SK-N-SH (cell line): ENCODE measurements around the gene SARS2. TPM values are rescaled to one million over a fixed set of nuclear protein-coding genes. Genes with fewer than 3 reads are reported as not detected.

Experiments
- CTCF ChIA-PET: fragments of 300-600, 350-600 bp; formaldehyde crosslinking; extraction: SDS; loops from one replicate; lab custom pipeline; 2021; lab: Yijun Ruan, JAX
- POLR2A ChIA-PET: fragments of 350-600 bp; sonication (Branson Sonifier 250); formaldehyde crosslinking; extraction: SDS; loops from one replicate; lab custom pipeline; 2020; ENCODE audit warnings: antibody characterized with exemption, inconsistent platforms; lab: Yijun Ruan, JAX
- DNase-seq: peaks from one replicate; pipeline ENCODE4 v3.0.0; 2012
- H2AFZ ChIP-seq: fragments of 200-600 bp; sonication (generic); 2 replicates; pipeline ENCODE4 v1.8.1; 2016; ENCODE audit warnings: antibody characterized with exemption, mild to moderate bottlenecking, low read depth
- H3F3A ChIP-seq: fragments of 200-600 bp; sonication (generic); replicated peaks from 2 replicates; pipeline ENCODE3; 2016; ENCODE audit warnings: antibody characterized with exemption, mild to moderate bottlenecking; ENCODE audit not compliant: insufficient read depth
- H3K27ac ChIP-seq, 2 experiments: fragments of 200-500 bp in 1 of 2; fragments of 200-600 bp in 1 of 2; sonication (Bioruptor generic) in 1 of 2; sonication (generic), shearing (Covaris generic) in 1 of 2; 2 replicates each; pipeline versions ENCODE4 v1.5.1 to v1.6.1; 2014 to 2016; ENCODE audit warnings: low read depth in 2 of 2, inconsistent platforms in 1 of 2, low read length in 1 of 2, mild to moderate bottlenecking in 1 of 2, mixed read lengths in 1 of 2
- H3K27me3 ChIP-seq: fragments of 200-600 bp; sonication (generic), shearing (Covaris generic); 2 replicates; pipeline ENCODE4 v1.6.1; 2016; ENCODE audit warnings: mixed run types; ENCODE audit not compliant: insufficient read depth
- H3K36me3 ChIP-seq, 2 experiments: fragments of 200-500 bp in 1 of 2; fragments of 200-600 bp in 1 of 2; sonication (Bioruptor generic) in 1 of 2; sonication (generic) in 1 of 2; replicated peaks in 1 of 2; 2 replicates each; pipeline versions ENCODE3 to v1.5.1; 2014 to 2016; ENCODE audit warnings: low read length in 1 of 2, mild to moderate bottlenecking in 1 of 2; ENCODE audit not compliant: insufficient read depth in 2 of 2, control insufficient read depth in 1 of 2
- H3K4me1 ChIP-seq, 2 experiments: fragments of 200-500 bp in 1 of 2; fragments of 200-600 bp in 1 of 2; sonication (Bioruptor generic) in 1 of 2; sonication (generic), shearing (Covaris generic) in 1 of 2; 2 replicates each; pipeline versions ENCODE4 v1.5.1 to v1.6.1; 2014 to 2016; ENCODE audit warnings: low read depth in 1 of 2, low read length in 1 of 2, mixed run types in 1 of 2; ENCODE audit not compliant: insufficient read depth in 2 of 2, control insufficient read depth in 1 of 2
- H3K4me2 ChIP-seq: fragments of 200-600 bp; sonication (generic), shearing (Covaris generic); 2 replicates; pipeline ENCODE4 v1.6.1; 2017; ENCODE audit warnings: mixed run types
- H3K4me3 ChIP-seq, 2 experiments: fragments of 200-500 bp in 1 of 2; fragments of 200-600 bp in 1 of 2; sonication (Bioruptor generic) in 1 of 2; sonication (generic), shearing (Covaris generic) in 1 of 2; 2 replicates each; pipeline versions ENCODE4 v1.5.1 to v1.8.1; 2014 to 2016; ENCODE audit warnings: low read depth in 2 of 2, inconsistent platforms in 1 of 2, low read length in 1 of 2, mild to moderate bottlenecking in 1 of 2, mixed read lengths in 1 of 2, moderate library complexity in 1 of 2
- H3K79me2 ChIP-seq: fragments of 200-600 bp; sonication (generic); 2 replicates; pipeline ENCODE4 v1.8.1; 2017; ENCODE audit warnings: mild to moderate bottlenecking; ENCODE audit not compliant: insufficient read depth
- H3K9ac ChIP-seq: fragments of 200-600 bp; sonication (generic); 2 replicates; pipeline ENCODE4 v1.6.1; 2017; ENCODE audit warnings: mixed run types
- H3K9me2 ChIP-seq: fragments of 200-600 bp; sonication (generic); 2 replicates; pipeline ENCODE4 v1.6.1; 2017; ENCODE audit warnings: mixed run types
- H3K9me3 ChIP-seq: fragments of 200-600 bp; sonication (generic); 2 replicates; pipeline ENCODE4 v1.6.1; 2017; ENCODE audit warnings: mixed run types, mild to moderate bottlenecking, moderate library complexity
- H4K20me1 ChIP-seq: fragments of 200-600 bp; sonication (generic); 2 replicates; pipeline ENCODE4 v1.6.1; 2017; ENCODE audit warnings: mild to moderate bottlenecking, mixed run types; ENCODE audit not compliant: insufficient read depth
- CHD2 ChIP-seq: fragments of 150-350 bp; IDR thresholded peaks from 2 replicates; pipeline ENCODE4 v1.6.1; 2018; ENCODE audit warnings: low read length; ENCODE audit not compliant: partially characterized antibody
- CTCF ChIP-seq: fragments of 200-600 bp; sonication (generic); IDR thresholded peaks from 2 replicates; pipeline ENCODE4 v1.6.1; 2017; ENCODE audit warnings: antibody characterized with exemption, mild to moderate bottlenecking, moderate library complexity
- ELF1 ChIP-seq: IDR thresholded peaks from 2 replicates; pipeline ENCODE4 v1.4.0; 2012
- EP300 ChIP-seq, 2 experiments: IDR thresholded peaks; 2 replicates each; pipeline versions ENCODE4 v1.4.0 to v1.6.1; 2012; ENCODE audit warnings: borderline replicate concordance in 1 of 2, low read depth in 1 of 2, low read length in 1 of 2
- FOSL2 ChIP-seq: IDR thresholded peaks from 2 replicates; pipeline ENCODE4 v1.4.0; 2012; ENCODE audit warnings: low read depth, mild to moderate bottlenecking, moderate library complexity, borderline replicate concordance
- FOXJ3 ChIP-seq: sonication (generic); formaldehyde crosslinking; IDR thresholded peaks from 2 replicates; pipeline ENCODE4 v1.5.1; 2020; ENCODE audit warnings: mild to moderate bottlenecking, missing genetic modification reagents
- GABPA ChIP-seq: IDR thresholded peaks from 2 replicates; pipeline ENCODE4 v1.4.0; 2012; ENCODE audit warnings: low read depth, mild to moderate bottlenecking
- IRF3 ChIP-seq: fragments of 150-350 bp; IDR thresholded peaks from 2 replicates; pipeline ENCODE4 v1.6.1; 2016; ENCODE audit warnings: mild to moderate bottlenecking, low read depth, low read length
- JUND ChIP-seq: IDR thresholded peaks from 2 replicates; pipeline ENCODE4 v1.4.0; 2012
- MAX ChIP-seq: IDR thresholded peaks from 2 replicates; pipeline ENCODE4 v1.4.0; 2012; ENCODE audit warnings: low read depth
- NFIC ChIP-seq: IDR thresholded peaks from 2 replicates; pipeline ENCODE4 v1.4.0; 2012; ENCODE audit warnings: borderline replicate concordance
- PBX3 ChIP-seq: IDR thresholded peaks from 2 replicates; pipeline ENCODE4; 2012
- POLR2AphosphoS5 ChIP-seq: IDR thresholded peaks from 2 replicates; pipeline ENCODE4 v1.6.1; 2012; ENCODE audit warnings: low read depth, low read length
- RAD21 ChIP-seq: IDR thresholded peaks from 2 replicates; pipeline ENCODE4 v1.6.1; 2012; ENCODE audit warnings: mild to moderate bottlenecking, low read length
- RCOR1 ChIP-seq: fragments of 150-350 bp; IDR thresholded peaks from 2 replicates; pipeline ENCODE4 v1.6.1; 2017; ENCODE audit warnings: antibody characterized with exemption, low read length
- SIN3A ChIP-seq: IDR thresholded peaks from 2 replicates; pipeline ENCODE4 v1.6.1; 2012; ENCODE audit warnings: low read depth, mild to moderate bottlenecking, low read length, moderate library complexity, borderline replicate concordance
- SMC3 ChIP-seq: IDR thresholded peaks from 2 replicates; pipeline ENCODE4 v1.6.1; 2012; ENCODE audit warnings: low read depth, low read length, improper control_type of control experiment
- TAF1 ChIP-seq: IDR thresholded peaks from 2 replicates; pipeline ENCODE4 v1.6.1; 2012; ENCODE audit warnings: low read depth, mild to moderate bottlenecking, low read length, moderate library complexity, borderline replicate concordance
- TCF12 ChIP-seq: IDR thresholded peaks from 2 replicates; pipeline ENCODE4 v1.4.0; 2012
- TEAD4 ChIP-seq: IDR thresholded peaks from 2 replicates; pipeline ENCODE4 v1.4.0; 2012; ENCODE audit warnings: mild to moderate bottlenecking, borderline replicate concordance; ENCODE audit not compliant: insufficient read depth
- USF1 ChIP-seq: IDR thresholded peaks from 2 replicates; pipeline ENCODE4 v1.4.0; 2012; ENCODE audit warnings: low read depth, borderline replicate concordance
- WGBS: methylation state at CpG from one replicate; pipeline ENCODE4 v1.1.6; 2017; ENCODE audit warnings: low lambda C conversion rate; 5-methylcytosine and 5-hydroxymethylcytosine counted together
- polyA plus RNA-seq, 3 experiments: library from polyadenylated mRNA; depleted of rRNA; stranded (reverse); fragments of >200 nt; gene quantifications; 2 replicates each; pipeline ENCODE4 v1.2.3, GENCODE V29; 2012

Gene SARS2
- polyA plus RNA-seq, 1 of the 3 experiments (the other 2 are of a cell fraction), result 36.5 TPM

- TF ChIP-seq MAX, result peak; percentile 74; the same call in 1 of the 2 replicates
- TF ChIP-seq CTCF, result no peak
- TF ChIP-seq EP300 (IDR thresholded peaks at IDR 0.05; ENCODE audit: borderline replicate concordance in 1 of 2, low read depth in 1 of 2, low read length in 1 of 2), result no peak
- TF ChIP-seq NFIC, result no peak
- peak; percentile 22; the same call in 1 of the 2 replicates for TF ChIP-seq RAD21
- peak; percentile 80 for TF ChIP-seq GABPA
- TF ChIP-seq RCOR1, result 0 out of 2 replicates have a peak, but pooled peaks have one; percentile 17
- TF ChIP-seq ELF1, result peak; percentile 93
- TF ChIP-seq JUND, result no peak
- peak; percentile 79 for TF ChIP-seq USF1
- peak; percentile 78; the same call in 1 of the 2 replicates for TF ChIP-seq SIN3A
- peak; percentile 17; the same call in 1 of the 2 replicates for TF ChIP-seq FOXJ3 (CRISPR knock-in tag)
These were observed 30.9 kb downstream of the SARS2 start, which contains the start of the genes NFKBIB and SIRT2 (continued) for GRCh38 chr19:38899447-38900201.

GRCh38 chr19:38898788-38899446, 31.6 kb downstream of the SARS2 start:
- Histone ChIP-seq H4K20me1 (no peaks in the 10 kb centered on the region), H3K9me2 (no peaks in the 10 kb centered on the region), H3K9me3 (no peaks in the 10 kb centered on the region), H3K27ac (no peak overlapping the region; a peak in 1 of 4 replicates), H3K36me3 (no peaks in the 10 kb centered on the region), H3K4me1 (peaks cover 0 to 9% of the 10 kb centered on the region in 2 experiments; a peak in 2 of 4 replicates), H2AFZ (peak overlapping the region; percentile 95), H3K79me2 (peaks cover 43% of the 10 kb centered on the region), H3F3A (peaks cover 4% of the 10 kb centered on the region), H3K9ac (peak overlapping the region; percentile 71), H3K27me3 (no peaks in the 10 kb centered on the region), H3K4me3 (peak overlapping the region; percentile 66 to 92), H3K4me2 (peak overlapping the region; percentile 95)
- CTCF ChIA-PET, result interaction anchor here (0.8 to 0.9 kb wide), 2 partner anchors 11 to 36 kb away, joined by 3 to 4 read pairs; no protein-coding TSS in a partner anchor
- 30% methylated on average over 21 of the region's 25 CpGs for WGBS
- DNase-seq, result no peak
- POLR2A ChIA-PET, result no interaction called here
- no peak for TF ChIP-seq SIN3A
- TF ChIP-seq CTCF, result no peak
- TF ChIP-seq TCF12, result no peak
- TF ChIP-seq POLR2AphosphoS5, result no peak
- no peak for TF ChIP-seq CHD2
- TF ChIP-seq TEAD4, result no peak
- no peak for TF ChIP-seq PBX3
- no peak for TF ChIP-seq IRF3
- no peak for TF ChIP-seq FOSL2
- no peak for TF ChIP-seq TAF1
- TF ChIP-seq SMC3, result no peak
- no peak for TF ChIP-seq USF1
- TF ChIP-seq RAD21, result no peak
- no peak for TF ChIP-seq ELF1
